Tibial nerve (tissue), 4 donors: ENCODE data around the gene EIF4H. TPM values are rescaled to one million over a fixed set of nuclear protein-coding genes. Genes with fewer than 3 reads are reported as not detected.
"Not testable (repeated sequence)": the region's sequence is repeated elsewhere in the genome, so short reads cannot be mapped to it uniquely, and the experiment has no call there.

ENCODE experiments used
- DNase-seq, 2 donors: peaks; one replicate each; pipeline ENCODE4 v3.0.0-alpha.2; 2019; ENCODE audit warnings: low spot score in 2 of 2
- H3K27ac ChIP-seq, 4 donors: fragments of 200-600 bp; sonication (generic) in 3 of 4; one replicate each; pipeline ENCODE4 v1.5.1; 2017 to 2019; ENCODE audit warnings: mild to moderate bottlenecking in 1 of 4
- H3K27me3 ChIP-seq, 2 donors: fragments of 200-600 bp; sonication (generic) in 1 of 2; one replicate each; pipeline versions ENCODE4 v1.5.1 to v1.6.0; 2017 to 2019
- H3K36me3 ChIP-seq, 3 donors: fragments of 200-600 bp; sonication (generic); one replicate each; pipeline ENCODE4 v1.5.1; 2018 to 2019
- H3K4me1 ChIP-seq, 4 donors: fragments of 200-600 bp; sonication (generic) in 3 of 4; one replicate each; pipeline ENCODE4 v1.5.1; 2017 to 2019
- H3K4me3 ChIP-seq, 4 donors: fragments of 200-600 bp; sonication (generic) in 3 of 4; one replicate each; pipeline ENCODE4 v1.5.1; 2017 to 2019; ENCODE audit warnings: mild to moderate bottlenecking in 1 of 4, moderate library complexity in 1 of 4
- H3K9me3 ChIP-seq, 4 donors: fragments of 200-600 bp; sonication (generic) in 3 of 4; one replicate each; pipeline ENCODE4 v1.5.1; 2017 to 2019
- EP300 ChIP-seq, 2 donors: sonication (generic); formaldehyde crosslinking; IDR thresholded peaks; one replicate each; pipeline ENCODE4 v1.6.1; 2017; ENCODE audit warnings: antibody characterized with exemption in 2 of 2, mild to moderate bottlenecking in 1 of 2
- POLR2A ChIP-seq, 2 donors: fragments of 450-650 bp; IDR thresholded peaks; one replicate each; pipeline ENCODE4 v1.6.1; 2017; ENCODE audit warnings: antibody characterized with exemption in 2 of 2, mild to moderate bottlenecking in 2 of 2, moderate library complexity in 2 of 2
- WGBS, 2 donors: methylation state at CpG; one replicate each; pipeline ENCODE4 v1.1.5; 2018; 5-methylcytosine and 5-hydroxymethylcytosine counted together
- total RNA-seq, 4 donors: library from RNA; depleted of rRNA; stranded (reverse); fragments of >200 nt; gene quantifications; one replicate each; pipeline ENCODE4 v1.1.0, GENCODE V29; 2016
- TF ChIP-seq, protein P1 (sequence below), 5 experiments: fragments of 200-600 bp in 3 of 5; fragments of 450-650 bp in 2 of 5; sonication (generic) in 3 of 5; IDR thresholded peaks; one replicate each; pipeline ENCODE4 v1.5.1; 2016 to 2019; ENCODE audit warnings: antibody characterized with exemption in 5 of 5, mild to moderate bottlenecking in 3 of 5, moderate library complexity in 2 of 5

The EIF4H gene
- total RNA-seq, 4 donors from 2014 or later = 184 to 211 (median 192) TPM

DNA sequence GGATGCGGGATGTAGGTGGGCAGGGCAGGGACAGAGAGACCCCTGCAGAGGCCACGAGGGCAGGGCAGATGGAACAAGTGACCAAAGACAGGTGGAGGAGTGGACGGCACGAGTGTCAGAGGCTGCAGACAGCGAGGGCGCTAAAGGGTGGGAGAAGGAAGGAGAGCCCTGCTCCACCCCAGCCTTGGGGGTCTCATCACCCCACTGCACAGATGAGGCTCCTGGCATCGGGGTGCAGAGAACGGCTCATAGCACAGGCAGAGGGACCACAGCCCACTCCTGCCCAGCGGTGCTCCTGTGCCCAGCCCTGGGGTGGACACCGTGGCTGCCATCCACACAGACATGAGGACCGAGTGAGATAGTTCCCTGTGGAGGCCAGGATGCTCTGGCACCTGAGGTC, 33.4 kb downstream of the EIF4H start:
- H3K9me3 ChIP-seq = no peaks in the 10 kb centered on the region
- no peaks in the 10 kb centered on the region for H3K27me3 ChIP-seq
- H3K4me1 ChIP-seq = peaks cover 0 to 14% (median 8%) of the 10 kb centered on the region in 4 donors
- DNase-seq = no peak
- 83% methylated on average over 11 of the region's 11 CpGs for WGBS, 2 donors
- no peaks in the 10 kb centered on the region for H3K36me3 ChIP-seq
- TF ChIP-seq, protein P1, sequence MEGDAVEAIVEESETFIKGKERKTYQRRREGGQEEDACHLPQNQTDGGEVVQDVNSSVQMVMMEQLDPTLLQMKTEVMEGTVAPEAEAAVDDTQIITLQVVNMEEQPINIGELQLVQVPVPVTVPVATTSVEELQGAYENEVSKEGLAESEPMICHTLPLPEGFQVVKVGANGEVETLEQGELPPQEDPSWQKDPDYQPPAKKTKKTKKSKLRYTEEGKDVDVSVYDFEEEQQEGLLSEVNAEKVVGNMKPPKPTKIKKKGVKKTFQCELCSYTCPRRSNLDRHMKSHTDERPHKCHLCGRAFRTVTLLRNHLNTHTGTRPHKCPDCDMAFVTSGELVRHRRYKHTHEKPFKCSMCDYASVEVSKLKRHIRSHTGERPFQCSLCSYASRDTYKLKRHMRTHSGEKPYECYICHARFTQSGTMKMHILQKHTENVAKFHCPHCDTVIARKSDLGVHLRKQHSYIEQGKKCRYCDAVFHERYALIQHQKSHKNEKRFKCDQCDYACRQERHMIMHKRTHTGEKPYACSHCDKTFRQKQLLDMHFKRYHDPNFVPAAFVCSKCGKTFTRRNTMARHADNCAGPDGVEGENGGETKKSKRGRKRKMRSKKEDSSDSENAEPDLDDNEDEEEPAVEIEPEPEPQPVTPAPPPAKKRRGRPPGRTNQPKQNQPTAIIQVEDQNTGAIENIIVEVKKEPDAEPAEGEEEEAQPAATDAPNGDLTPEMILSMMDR (IDR thresholded peaks at IDR 0.05) = no peak
- TF ChIP-seq EP300 (IDR thresholded peaks at IDR 0.05) = no peak
- TF ChIP-seq POLR2A (IDR thresholded peaks at IDR 0.05) = no peak
- no peak overlapping the region for H3K27ac ChIP-seq
- no peak overlapping the region for H3K4me3 ChIP-seq

DNA sequence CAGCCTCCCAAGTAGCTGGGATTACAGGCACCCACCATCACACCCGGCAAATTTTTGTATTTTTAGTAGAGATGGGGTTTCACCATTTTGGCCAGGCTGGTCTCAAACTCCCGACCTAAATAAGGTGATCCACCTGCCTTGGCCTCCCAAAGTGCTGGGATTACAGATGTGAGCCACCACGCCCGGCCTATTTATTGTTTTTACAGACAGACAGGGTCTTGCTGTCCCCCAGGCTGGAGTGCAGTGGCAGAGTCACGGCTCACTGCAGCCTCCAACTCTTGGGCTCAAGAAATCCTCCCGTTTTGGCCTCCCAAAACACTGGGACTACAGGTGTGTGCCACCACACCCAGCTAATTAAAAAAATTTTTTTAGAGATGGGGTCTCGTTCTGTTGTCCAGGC, 34.1 kb downstream of the EIF4H start:
- WGBS, 2 donors = 90 to 92% methylated on average over 7 of the region's 7 CpGs
- H3K27ac ChIP-seq, H3K36me3 ChIP-seq, H3K4me3 ChIP-seq, DNase-seq, H3K9me3 ChIP-seq, H3K27me3 ChIP-seq: not testable (repeated sequence)
- H3K4me1 ChIP-seq = peaks cover 0 to 14% (median 6%) of the 10 kb centered on the region in 4 donors

DNA sequence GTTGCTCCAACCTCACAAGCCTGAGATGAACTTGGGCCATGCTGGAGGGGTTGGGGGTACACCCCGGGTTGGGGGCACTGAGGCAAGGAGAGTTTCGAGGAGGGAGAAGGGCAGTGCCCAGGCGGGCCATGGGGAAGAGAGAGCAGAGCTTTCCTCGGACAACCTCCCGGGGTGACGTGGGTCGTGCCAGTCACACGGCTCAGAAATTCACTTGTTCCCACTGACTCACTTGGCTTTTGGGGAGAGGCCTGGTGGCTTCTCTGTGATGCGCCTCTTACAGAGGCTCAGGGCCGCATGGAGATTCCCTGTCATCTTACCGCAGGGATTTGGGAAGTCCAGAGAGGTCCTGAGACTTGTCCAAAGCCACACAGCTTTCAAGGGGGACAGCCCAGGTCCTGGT, 38.5 kb downstream of the EIF4H start:
- Histone ChIP-seq H3K27me3 (peaks cover 0 to 3% of the 10 kb centered on the region in 2 donors), H3K36me3 (no peaks in the 10 kb centered on the region), H3K27ac (no peak overlapping the region), H3K4me1 (peaks cover 0 to 12% (median 3%) of the 10 kb centered on the region in 4 donors), H3K9me3 (no peaks in the 10 kb centered on the region), H3K4me3 (no peak overlapping the region)
- no peak for DNase-seq
- TF ChIP-seq, protein P1 (IDR thresholded peaks at IDR 0.05) = no peak
- no peak for TF ChIP-seq EP300 (IDR thresholded peaks at IDR 0.05)
- 81 to 88% methylated on average over 11 of the region's 11 CpGs for WGBS, 2 donors

GRCh38 chr7:74214816-74215630, 40.9 kb downstream of the EIF4H start:
- DNase-seq = no peak
- 81 to 86% methylated on average over 18 to 21 of the region's 21 CpGs for WGBS, 2 donors
- H3K4me1 ChIP-seq = peaks cover 0 to 6% (median 3%) of the 10 kb centered on the region in 4 donors
- H3K27ac ChIP-seq = no peak overlapping the region
- peaks cover 0 to 3% of the 10 kb centered on the region in 2 donors for H3K27me3 ChIP-seq
- no peak overlapping the region for H3K4me3 ChIP-seq
- peaks cover 0 to 7% (median 0%) of the 10 kb centered on the region in 4 donors for H3K9me3 ChIP-seq
- no peak for TF ChIP-seq POLR2A (IDR thresholded peaks at IDR 0.05)
- TF ChIP-seq, protein P1 (IDR thresholded peaks at IDR 0.05) = no peak
- no peaks in the 10 kb centered on the region for H3K36me3 ChIP-seq

GRCh38 chr7:74215921-74216320, 41.8 kb downstream of the EIF4H start:
- peaks cover 0 to 3% of the 10 kb centered on the region in 2 donors for H3K27me3 ChIP-seq
- no peak overlapping the region for H3K27ac ChIP-seq
- WGBS, 2 donors = 71 to 79% methylated on average over 15 of the region's 15 CpGs
- no peak overlapping the region for H3K4me3 ChIP-seq
- TF ChIP-seq EP300 (IDR thresholded peaks at IDR 0.05) = no peak
- no peaks in the 10 kb centered on the region for H3K36me3 ChIP-seq
- no peak for DNase-seq
- H3K9me3 ChIP-seq = peaks cover 0 to 7% (median 0%) of the 10 kb centered on the region in 4 donors
- peaks cover 0 to 6% (median 3%) of the 10 kb centered on the region in 4 donors for H3K4me1 ChIP-seq

- H3K27me3 ChIP-seq = peaks cover 0 to 3% of the 10 kb centered on the region in 2 donors
- no peak overlapping the region for H3K4me3 ChIP-seq
- peaks cover 0 to 6% (median 3%) of the 10 kb centered on the region in 4 donors for H3K4me1 ChIP-seq
- H3K9me3 ChIP-seq = peaks cover 0 to 7% (median 0%) of the 10 kb centered on the region in 4 donors
- no peak overlapping the region for H3K27ac ChIP-seq
- H3K36me3 ChIP-seq = no peaks in the 10 kb centered on the region
- 53 to 55% methylated on average over 6 to 8 of the region's 8 CpGs for WGBS, 2 donors
- no peak for DNase-seq
- TF ChIP-seq EP300 (IDR thresholded peaks at IDR 0.05) = no peak
- TF ChIP-seq, protein P1 (IDR thresholded peaks at IDR 0.05) = no peak
- TF ChIP-seq POLR2A (IDR thresholded peaks at IDR 0.05) = no peak
Measured at GRCh38 chr7:74216361-74216761, 42.2 kb downstream of the EIF4H start.
